HTR-8/SVneo (cell line): Measurements from ENCODE around the gene TRAF3.
"Not testable (repeated sequence)": the region's sequence is repeated elsewhere in the genome, so short reads cannot be mapped to it uniquely, and the experiment has no call there.

Experiments
- DNase-seq: peaks from one replicate; pipeline ENCODE4 v3.0.0; 2011; ENCODE audit warnings: low spot score, mixed read lengths; ENCODE audit not compliant: insufficient read length
- FAIRE-seq: peaks from 2 replicates; lab custom pipeline; 2011; peaks lifted over from hg19 to GRCh38; lab: Jason Lieb, UNC

Gene TRAF3

DNA sequence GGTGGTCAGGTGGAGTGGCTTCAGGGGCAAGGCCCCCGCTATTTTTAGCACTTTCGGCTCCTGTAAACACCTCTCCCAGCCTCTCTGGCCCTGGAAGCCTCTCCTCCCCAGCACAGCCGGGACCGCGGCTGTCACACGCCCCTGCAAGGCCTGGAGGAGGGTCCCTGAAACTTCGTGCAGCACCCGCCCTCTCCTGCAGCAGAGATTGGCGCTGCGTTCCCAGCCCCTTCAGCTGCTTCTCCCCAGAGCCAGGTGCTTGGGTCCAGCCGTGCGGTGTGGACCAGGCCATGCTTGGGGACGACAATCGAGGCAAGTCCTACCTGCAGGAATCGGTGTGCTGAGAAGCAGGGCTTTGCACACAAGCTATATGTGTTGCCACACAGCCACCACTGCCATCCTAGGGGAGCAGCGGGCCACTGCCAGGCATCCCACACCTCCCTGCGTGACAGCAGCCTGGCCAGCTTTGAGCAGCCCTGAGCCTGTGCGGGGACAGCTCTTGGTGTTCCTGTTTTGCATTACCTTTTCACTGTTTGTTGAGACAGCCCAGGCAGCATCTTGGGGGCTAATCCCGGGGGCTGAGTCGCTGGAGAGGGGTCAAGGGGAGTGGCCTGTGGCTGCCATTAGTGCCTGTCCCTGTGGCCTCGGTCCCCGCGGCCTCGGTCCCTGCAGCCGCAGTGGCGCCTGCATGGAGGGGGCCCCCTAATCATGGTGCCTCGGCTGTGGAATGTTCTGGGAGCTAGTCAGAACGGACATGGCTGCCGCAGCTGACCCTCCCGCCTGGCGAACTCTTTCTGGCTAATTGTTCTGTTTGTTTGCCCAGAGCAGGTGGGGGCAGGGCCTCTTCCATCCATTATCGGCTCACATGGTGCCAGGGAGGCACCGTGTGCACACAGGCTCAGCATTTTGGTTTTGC, 27.6 kb upstream of the TRAF3 start:
- FAIRE-seq (no peak), DNase-seq (no peak)

DNA sequence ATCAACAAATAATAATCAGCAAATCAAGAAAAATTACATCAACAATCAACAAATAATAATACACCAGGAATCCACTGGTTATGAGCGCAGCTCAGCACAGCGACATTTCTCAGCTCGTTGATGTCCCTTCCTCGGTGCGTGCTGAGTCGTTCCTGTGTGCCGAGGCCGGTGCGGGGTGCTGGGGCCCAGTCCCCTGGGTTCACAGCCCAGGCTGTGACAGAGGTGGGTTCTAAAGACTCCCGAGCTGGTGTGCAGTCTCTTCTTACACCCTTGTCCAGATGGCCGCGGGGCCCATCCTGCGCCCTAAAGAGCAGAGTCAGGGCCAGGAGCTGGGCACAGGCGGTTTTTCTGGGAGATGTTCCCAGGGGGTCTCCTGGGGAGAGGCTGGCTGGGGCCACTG, 26.9 kb upstream of the TRAF3 start:
- DNase-seq (no peak), FAIRE-seq (no peak)

DNA sequence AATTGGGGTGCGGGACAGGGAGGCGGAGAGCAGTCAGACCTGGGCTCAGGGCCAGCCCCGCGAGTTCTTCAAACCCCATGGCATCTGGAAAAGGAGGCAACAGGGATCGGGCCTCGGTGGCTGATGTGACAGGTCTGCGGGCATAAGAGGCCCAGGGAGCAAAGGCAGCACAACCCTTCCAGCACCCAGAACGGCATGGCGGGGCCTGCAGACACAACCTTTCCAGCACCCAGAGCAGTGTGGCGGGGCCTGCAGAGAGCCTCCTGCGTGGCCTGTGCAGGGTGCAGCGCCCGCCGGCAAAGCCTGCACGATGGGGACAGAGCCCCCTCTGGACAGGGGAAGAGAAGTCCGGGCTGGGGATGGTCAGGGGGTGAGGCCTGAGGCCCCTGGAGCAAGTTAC, 26.2 kb upstream of the TRAF3 start:
- FAIRE-seq: no peak
- DNase-seq: no peak

DNA sequence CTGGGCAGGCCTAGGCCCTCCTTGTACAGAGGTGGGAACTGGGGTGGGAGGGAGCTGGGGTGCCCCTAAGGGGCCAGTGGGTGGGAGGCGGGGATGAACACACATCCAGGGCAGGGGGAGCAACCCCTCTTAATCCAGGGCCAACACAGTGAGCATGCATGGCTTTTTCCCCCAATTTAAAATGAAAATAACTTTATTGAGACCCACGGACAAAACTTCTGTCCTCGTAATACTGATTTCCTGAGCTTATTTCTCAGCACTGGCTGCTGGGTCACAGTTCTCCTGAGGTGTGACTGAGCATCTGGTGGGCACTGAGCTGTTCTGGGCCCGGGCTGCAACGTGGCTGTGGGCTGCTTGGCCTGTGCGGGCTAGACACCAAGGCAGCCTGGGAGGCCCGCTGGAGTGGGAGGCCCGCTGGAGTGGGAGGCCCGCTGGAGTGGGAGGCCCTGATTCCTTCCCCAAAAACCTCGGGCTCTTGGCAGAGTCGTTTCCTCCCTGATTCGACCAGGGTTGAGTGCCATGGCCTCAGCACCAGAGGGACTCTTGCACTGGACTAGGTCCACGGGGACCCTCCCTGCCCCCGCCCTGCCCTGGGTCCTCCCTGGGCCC, 24.9 kb upstream of the TRAF3 start:
- DNase-seq (no peak), FAIRE-seq (no peak)

DNA sequence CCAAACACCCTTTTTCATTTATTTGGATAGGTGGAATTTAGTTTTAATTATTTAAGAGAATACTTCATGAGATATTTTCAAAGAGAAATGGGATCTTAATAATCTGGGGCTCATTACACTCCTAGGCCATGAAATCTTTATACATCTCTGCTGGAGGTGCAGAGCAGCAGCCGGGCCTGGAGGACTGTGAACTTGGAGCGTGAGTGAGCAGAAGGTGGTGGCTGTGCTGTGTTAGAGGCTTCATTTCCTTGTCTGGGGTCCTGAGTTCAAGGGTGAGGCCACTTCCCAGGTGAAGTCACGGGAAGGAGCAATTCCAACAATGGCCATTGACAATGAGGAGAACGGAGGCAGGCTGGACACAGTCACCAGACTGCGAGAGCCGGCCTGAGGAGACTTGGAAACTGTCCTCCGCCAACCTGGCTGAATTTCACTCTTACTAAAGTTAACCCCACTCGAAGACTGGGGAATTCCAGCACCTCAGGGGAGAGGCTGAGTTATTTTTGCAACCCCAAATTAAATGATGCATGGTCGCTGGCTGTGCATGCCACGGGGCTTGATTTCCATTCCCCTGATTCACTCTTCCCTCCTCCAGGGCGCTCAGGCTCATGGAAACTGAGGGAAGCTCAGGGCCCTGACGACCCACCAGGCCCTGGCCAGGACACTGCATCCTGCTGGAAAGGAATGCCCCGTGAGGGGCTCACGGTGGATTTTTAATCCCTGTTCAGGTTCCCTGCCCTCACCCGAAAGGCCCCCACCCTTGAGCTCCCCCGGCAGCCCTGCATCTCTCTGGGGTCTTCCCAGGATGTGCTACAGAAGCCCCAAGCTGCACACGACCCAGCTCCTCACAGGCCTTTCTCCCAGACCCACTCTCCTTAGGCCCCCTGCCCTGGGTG, 22.6 kb upstream of the TRAF3 start:
- no peak for DNase-seq
- no peak for FAIRE-seq

DNA sequence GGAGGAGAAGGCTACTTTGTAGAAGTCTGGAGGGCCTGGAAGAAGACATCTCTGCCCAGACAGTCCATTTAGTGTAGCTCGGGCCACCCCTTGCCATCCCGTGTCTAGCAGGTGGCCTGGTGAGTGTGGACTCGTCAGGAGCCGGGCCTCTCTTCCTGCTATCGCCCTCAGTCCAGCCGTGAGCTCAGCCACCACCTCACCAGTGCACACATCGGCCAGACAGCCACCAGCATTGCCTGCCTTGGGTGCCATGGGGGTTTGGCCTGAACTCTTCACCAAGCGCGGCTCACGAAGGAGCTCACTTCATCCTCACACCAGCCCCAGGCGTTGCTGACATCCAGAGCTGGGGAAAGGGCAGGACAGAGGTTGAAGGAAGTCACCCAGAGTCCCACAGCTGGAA, 19.6 kb upstream of the TRAF3 start:
- no peak for DNase-seq
- FAIRE-seq: no peak

DNA sequence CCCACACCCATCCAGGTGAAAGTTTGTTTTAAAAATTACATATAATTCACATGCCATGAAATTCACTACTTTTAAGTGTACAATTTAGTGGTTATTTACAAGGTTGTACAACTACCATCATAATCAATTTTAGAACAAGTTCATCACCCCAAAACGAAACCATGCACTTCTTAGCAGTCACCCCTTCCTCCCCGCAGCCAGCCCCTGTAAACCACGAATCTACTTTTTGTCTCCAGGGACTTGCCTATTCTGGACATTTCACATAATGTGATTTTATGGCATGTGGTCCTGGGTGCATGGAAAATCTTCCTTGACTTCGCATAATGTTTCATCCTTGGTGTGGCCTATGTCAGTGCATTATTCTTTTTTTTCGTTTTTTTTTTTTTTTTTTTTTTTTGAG, 19.2 kb upstream of the TRAF3 start:
- no peak for DNase-seq
- no peak for FAIRE-seq

DNA sequence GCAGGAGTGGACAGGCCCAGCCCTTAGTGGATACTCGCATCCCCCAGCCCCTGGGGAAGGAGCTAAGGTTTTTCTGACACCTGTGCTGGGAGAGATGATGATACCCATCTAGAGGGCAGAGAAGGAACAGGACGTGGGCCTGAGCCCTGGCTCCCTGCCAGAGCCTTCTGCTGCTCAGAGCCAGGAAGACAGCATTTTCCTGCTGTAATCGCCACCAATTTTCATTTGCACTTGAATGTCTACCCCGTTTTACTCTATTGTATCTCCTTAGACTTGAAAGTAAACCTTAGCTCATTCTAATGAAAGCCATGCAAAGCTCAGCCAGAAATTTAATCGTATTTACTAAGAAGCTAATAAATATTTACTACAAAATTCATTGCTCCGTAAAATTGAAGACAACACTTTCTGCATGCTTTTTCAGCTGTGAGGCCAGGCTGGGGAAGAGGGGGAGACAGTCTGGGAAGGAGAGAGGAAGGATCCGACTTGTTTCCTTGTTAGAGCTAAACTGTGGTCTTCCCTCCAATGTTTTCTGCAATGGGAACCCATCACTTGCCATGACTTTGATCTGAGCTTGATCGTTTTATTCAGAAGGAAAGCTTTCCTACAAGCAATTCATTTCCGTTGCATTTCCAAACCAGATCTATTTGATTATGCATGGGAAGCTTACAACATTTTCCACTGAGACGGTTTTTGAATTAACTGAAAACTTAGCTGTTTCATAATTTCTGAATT, 17.6 kb upstream of the TRAF3 start:
- FAIRE-seq (no peak), DNase-seq (no peak)

DNA sequence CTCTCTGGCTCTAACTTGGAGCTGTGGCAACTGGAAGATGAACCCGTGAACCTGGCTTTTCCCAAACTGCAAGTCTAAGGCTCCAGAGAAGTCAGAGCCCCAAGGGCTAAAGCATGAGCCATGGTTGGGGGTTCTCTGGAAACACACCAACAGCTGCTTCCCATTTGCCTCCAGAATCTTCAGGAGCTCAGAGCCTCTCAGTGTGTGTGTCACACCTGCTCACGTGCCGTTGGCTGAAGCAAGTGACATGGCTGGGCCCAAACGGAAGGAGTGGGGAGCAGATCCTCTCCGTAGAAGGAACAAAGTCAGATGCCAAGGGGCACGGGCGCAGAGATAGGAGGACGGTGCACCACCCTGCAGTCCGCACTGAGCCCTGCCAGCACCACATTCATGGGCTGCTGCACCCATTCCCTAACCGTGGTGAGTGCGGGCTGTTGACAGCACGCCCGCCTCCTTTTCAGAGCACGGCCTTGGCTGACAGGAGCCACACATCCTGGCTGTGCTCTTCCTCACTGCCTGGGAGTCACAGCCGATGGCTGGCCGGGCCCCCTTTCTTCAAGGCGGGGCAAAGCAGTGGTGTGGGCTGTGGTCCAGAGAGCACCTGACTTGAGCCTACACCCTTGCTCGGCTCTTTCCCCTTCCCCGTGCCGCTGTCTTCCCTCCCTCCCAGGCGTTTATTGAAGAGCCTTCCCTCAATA, 16.6 kb upstream of the TRAF3 start:
- DNase-seq: no peak
- FAIRE-seq: no peak

DNA sequence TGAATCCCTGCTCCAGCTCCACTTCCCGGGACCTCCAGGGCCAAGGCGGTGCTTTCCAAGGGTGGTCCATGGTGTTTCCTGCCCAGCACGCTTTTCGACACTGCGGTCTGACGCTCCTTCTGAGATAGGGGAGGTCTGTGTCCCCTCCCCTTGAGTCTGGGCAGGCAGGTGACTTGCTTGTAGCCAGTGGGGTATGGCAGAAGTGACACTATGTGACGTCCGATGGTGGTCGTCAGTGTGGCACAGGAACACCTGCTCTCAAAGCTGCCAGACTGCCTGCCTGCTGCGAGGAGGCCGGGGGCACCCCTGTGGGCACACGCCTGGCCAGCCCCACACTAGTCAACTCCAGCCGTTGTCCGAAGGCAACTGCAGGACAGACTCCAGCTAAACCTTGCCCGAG, 16.0 kb upstream of the TRAF3 start:
- no peak for FAIRE-seq
- no peak for DNase-seq

DNA sequence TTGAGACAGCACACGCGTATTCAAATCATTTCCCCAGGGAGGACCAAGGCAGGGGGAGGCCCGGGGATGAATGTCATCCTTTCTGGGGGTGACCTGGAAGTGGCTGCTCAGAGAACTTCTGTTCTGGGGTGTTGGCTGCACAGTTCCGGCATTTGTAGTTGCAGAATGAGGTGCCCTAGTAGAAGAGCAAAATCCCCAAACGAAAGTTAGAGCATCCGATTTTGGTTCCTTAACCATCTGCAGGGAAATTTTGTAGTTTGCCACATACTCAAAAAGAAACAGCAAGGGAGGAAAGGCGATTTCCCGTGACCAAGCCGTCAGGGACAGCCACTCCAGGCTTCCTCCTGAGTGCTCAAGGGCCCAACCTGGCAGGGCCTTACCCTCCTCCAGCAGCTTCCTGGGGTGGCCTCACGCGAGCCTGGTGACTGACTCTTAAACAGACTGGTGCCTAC, 13.0 kb upstream of the TRAF3 start:
- DNase-seq (no peak), FAIRE-seq (no peak)

DNA sequence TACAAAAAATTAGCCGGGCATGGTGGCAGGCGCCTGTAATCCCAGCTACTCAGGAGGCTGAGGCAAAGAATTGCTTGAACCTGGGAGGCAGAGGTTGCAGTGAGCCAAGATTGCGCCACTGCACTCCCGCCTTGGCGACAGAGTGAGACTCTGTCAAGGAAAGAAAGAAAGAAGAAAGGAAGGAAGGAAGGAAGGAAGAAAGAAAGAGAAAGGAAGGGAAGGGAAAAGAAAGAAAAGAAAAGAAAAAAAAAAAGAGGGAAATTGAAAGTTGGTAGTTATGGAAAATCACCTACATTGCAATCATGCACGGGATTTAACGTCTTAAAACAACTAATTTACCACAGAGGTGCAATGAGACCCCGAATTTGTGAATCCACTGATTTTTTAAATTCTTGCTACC, 11.5 kb upstream of the TRAF3 start:
- FAIRE-seq, DNase-seq: not testable (repeated sequence)

DNA sequence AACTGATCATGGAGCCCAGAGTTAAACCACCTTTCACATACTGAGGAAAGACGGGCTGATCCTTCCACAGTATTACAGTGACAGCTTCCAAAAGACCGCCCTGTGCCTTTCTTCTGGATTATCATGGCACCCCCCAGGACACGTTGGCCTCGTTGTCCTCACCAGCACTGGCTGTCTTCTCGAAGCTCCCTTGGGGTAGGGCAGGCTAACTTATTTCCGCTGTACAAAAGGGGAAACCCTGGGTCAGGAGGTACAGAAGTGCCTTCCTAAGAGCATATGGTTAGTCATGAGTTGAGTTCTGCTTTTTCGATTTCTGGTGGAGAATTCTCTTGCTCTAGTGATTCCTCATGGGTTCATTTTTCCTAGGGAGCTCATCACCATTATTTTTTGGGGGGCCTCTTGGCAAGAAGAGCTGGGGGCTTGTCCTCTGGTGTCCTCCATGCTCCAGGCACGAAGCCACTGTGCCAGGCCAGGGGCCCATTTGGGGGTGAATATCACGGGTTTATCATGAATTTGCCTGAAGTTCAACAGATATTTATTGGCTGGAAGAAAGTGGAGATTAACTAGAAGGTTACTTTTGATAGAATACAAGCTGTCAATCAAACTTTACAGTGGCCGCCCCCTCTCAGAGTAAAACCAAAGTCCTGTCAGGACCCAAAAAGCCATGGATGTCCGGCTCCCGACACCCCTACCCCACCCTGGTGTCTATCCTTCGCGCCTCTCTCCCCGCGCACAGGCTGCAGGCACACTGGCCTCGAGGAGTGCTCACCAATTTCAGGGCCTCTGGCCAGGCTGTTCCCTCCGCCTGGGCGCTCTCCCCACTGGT, 8.8 kb upstream of the TRAF3 start:
- DNase-seq (no peak), FAIRE-seq (no peak)

DNA sequence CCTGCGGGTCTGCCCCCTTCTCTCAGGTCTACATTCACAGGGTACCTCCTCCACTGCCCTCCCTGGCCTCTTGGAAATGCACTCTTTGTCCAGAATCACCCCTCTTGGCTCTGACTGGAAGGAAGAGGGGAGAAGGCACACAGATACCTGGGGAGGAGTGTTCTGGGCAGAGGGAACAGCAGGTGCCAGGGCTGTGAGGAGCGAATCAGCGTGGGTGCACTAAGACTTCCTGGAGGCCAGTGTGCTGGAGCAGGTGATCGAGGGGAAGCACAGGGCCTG, 8.3 kb upstream of the TRAF3 start:
- DNase-seq (no peak), FAIRE-seq (no peak)

DNA sequence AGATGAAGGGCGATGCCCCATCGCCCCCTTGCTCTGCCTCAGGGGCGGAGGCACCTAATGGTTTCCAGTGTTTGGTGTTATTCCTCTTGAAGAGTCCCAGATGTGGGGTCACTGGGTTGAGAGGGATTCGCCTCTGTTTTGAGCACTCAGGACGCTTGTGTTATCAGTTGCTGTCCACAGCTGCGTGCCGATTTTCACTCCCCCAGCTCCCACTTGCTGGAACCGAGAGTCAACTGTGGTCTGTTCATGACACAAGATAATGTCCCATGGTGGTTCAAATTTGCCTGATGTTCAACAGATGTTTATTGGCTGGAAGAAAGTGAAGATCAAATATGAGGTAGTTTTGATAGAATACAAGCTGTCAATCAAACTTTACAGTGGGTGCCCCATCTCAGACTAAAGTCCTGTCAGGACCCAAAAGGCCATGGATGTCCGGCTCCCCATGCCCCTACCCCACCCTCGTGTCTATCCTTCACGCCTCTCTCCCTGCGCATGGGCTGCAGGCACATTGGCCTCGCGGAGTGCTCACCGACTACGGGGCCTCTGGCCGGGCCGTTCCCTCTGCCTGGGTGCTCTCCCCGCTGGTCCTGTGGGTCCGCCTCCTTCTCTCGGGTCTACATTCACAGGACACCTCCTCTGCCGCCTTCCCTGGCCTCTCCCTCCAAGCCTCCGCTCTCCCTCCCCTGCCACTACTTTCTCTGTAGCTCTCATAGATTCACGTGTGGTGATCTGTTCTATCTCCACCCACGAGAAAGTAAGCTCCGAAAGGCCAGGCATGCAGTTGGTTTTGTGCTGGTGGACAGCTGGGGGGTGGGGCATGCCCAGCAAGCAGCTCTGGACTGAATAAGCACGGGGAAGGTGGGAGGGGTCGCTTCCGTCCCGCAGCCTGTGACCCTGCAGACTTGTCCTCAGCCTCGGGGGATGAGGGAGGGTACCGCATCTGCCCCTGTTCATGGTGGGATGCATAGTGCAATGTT, 6.8 kb upstream of the TRAF3 start:
- FAIRE-seq (no peak), DNase-seq (no peak)

DNA sequence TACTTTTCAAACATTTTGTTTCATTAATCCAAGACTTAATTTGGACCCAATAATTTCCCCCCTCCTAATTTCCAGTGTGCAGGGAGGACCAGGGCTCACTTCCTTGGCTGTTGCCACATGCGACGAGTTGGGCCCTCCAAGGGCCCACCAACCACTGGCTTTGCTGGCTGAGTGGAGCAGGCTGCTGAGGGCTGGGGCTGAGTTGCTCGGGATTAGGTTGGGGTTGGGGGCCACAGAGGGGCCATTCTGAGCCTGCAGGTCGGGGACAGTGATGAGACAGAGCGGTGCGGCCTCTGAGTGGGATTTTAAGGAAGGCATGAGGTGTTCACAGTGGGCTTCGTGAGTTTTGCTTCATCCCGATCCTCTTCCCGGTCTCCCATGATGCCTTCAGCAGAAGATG, 6.1 kb upstream of the TRAF3 start:
- FAIRE-seq: no peak
- DNase-seq: no peak

DNA sequence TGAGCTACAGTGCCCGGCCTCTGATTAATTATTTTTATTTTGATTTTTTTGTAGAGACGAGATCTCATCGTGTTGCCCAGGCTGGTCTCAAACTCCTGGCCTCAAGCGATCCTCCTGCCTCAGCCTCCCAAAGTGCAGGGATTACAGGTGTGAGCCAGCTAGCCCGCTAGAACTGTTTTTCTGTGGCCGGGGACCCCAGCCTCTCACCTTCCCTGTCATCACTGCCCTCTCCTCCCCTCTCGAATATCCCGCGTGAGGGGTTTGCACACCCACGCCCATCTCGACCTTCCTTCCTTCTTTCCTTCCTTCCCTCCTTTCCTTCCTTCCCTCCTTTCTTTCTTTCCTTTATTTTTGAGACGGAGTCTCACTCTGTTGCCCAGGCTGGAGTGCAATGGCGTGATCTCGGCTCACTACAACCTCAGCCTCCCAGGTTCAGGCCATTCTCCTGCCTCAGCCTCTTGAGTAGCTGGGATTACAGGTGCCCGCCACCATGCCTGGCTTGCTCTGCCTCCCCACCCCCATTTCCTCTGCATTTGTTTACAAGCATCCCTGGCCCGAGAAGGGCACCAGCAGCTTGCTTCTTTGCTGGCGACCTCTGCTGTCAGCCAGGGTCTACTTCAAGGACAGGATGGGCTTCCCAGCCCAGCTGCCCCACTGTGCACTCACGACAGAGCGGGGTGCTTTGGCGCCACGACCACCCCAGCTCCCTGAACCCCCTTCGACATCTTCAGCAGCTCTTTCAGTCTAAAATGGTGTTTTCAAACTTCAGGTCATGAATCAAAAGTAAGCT, 4.3 kb upstream of the TRAF3 start:
- FAIRE-seq (peak; percentile 44), DNase-seq (peak; percentile 62)
